Coronary artery (tissue), 2 donors: Measurements from ENCODE around the gene TBC1D12.
A peak's percentile ranks its signal among the peaks of the same experiment; 100 is the strongest.
"Not testable (repeated sequence)": the region's sequence is repeated elsewhere in the genome, so short reads cannot be mapped to it uniquely, and the experiment has no call there.

Experiments
- DNase-seq: peaks from one replicate; pipeline ENCODE4 v3.0.0-alpha.2; 2017; ENCODE audit warnings: low spot score
- H3K27ac ChIP-seq, 2 donors: fragments of 200-600 bp; sonication (generic); one replicate each; pipeline ENCODE4 v1.5.1; 2016 to 2019
- H3K4me3 ChIP-seq: fragments of 200-600 bp; sonication (generic); 2 replicates; pipeline ENCODE4 v1.5.1; 2016; ENCODE audit warnings: mild to moderate bottlenecking, moderate library complexity
- CTCF ChIP-seq: fragments of 200-600 bp; sonication (generic); IDR thresholded peaks from one replicate; pipeline ENCODE4 v1.5.1; 2019; ENCODE audit warnings: antibody characterized with exemption

The TBC1D12 gene

DNA sequence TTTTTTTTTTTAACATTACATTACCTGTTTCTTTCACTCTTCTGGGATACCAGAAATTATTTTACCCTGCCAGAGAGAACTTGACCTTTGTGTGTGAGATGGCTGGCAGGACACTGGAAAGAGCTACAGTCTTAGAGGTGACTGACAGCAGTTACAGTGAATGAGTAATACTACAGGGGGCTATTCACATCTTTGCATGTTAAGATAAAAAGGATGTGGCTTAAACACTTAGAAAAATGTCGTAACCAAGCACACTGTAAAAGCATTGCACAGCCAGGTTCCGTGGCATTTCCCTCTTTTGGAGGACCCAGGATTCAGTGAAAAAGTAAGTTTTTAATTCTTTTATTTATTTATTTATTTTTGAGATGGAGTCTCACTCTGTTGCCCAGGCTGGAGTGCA, 18.8 kb upstream of the TBC1D12 start:
- Histone ChIP-seq H3K4me3 (no peak overlapping the region), H3K27ac (no peak overlapping the region)
- TF ChIP-seq CTCF = no peak
- no peak for DNase-seq

- not testable (repeated sequence) for H3K27ac ChIP-seq, DNase-seq, H3K4me3 ChIP-seq
Observed at GRCh38 chr10:94385733-94386132, 16.6 kb upstream of the TBC1D12 start.

DNA sequence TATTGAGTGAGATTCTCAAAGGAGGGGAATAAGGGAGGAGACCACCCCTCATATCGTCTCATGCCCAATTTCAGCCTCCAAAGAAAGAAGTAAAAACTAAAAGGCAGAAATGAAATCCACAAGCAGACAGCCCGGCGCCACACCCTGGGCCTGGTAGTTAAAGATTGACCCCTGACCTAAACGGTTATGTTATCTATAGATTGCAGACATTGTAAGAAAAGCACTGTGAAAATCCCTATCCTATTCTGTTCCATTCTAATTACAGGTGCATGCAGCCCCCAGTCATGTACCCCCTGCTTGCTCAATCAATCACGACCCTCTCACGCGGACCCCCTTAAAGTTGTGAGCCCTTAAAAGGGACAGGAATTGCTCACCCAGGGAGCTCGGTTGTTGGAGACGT, 10.2 kb upstream of the TBC1D12 start:
- DNase-seq, H3K4me3 ChIP-seq, H3K27ac ChIP-seq: not testable (repeated sequence)

DNA sequence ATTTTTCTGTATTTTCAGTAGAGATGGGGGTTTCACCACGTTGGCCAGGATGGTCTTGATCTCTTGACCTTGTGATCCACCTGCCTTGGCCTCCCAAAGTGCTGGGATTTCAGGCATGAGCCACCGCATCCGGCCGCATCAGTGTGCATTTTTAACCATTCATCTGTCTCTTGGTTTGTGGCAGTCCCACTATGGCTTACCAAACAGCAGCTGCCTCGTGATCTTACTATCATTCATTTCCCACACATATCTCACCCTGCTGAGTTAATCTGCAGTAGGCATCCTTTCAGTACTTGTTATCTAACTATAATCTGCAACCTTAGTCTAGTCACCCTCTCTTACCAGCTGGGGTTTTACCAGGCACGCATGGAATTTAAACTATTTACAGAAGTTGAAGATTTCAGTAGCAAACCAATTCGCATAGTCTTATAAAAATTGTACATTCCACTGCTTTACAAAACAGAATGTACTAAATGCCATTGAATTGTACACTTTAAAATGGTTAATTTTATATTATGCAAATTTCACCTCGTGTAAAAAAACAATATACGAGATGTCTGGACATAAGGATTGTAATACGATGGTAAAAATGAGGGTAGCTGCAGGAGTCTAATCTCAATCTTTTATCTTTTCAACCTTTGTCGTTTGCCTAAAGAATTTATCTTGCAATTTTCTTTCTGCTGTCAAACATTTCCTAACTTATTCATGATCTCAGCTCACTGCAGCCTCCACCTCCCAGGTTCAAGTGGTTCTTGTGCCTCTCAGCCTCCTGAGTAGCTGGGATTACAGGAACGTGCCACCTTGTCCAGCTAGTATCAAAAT, 4.6 kb upstream of the TBC1D12 start:
- Histone ChIP-seq H3K4me3 (no peak overlapping the region), H3K27ac (no peak overlapping the region)
- DNase-seq = no peak
- no peak for TF ChIP-seq CTCF

DNA sequence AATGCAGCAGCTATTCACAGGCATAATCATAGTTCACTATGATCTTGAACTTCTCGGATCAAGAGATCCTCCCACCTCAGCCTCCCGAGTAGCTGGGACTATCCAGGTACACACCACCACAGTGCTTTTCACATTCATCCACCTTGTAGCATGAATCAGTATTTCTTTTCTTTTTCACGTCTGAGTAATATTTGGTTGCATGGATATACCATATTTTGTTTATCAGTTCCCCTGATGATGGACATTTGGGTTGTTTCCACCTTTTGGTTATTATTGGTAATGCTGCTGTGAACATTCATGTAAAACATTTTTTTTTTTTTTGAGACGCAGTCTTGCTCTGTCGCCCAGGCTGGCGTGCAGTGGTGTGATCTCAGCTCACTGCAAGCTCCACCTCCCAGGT, 3.6 kb upstream of the TBC1D12 start:
- no peak for TF ChIP-seq CTCF
- Histone ChIP-seq H3K4me3 (no peak overlapping the region), H3K27ac (no peak overlapping the region)
- DNase-seq = no peak

- H3K27ac ChIP-seq = peak overlapping the region; percentile 79 to 97
- H3K4me3 ChIP-seq = peak overlapping the region; percentile 96
- no peak for TF ChIP-seq CTCF
- DNase-seq = no peak
Observed at GRCh38 chr10:94402843-94403379, 570 bp downstream of the TBC1D12 start.

- Histone ChIP-seq H3K4me3 (peak overlapping the region; percentile 96), H3K27ac (peak overlapping the region; percentile 79 to 97)
- TF ChIP-seq CTCF = no peak
- DNase-seq = peak; percentile 80
Observed at GRCh38 chr10:94403380-94404213, 1.3 kb downstream of the TBC1D12 start.
